ENCODE measurements around the gene MICA.

Gene MICA

DNA sequence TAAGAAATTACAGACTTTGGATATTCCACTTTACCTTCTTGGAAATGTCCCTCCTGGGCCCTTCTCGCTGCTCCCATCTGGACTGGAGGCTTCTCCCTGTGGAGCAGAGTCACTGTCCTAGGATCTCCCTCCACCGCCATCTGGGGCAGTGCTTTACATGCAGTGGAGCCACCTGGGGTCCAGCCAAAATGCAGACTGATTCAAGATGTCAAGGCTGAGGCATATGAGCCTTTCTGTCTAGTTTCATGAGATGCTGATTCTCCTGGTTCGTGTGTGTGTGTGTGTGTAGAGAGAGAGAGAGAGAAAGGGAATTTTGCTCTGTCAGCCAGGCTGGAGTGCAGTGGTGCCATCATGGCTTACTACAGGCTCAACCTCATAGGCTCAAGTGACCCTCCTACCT is 14.9 kb downstream of the MICA start:
- H3K4me3 ChIP-seq (replicated peaks; ENCODE audit: low read depth, low read length), result no peak overlapping the region
- DNase-seq (ENCODE audit: extremely low read depth, insufficient read length), result no peak
- no peaks in the 10 kb centered on the region for H3K27me3 ChIP-seq (replicated peaks; ENCODE audit: control insufficient read depth, insufficient read depth, low read length)
- peaks cover 11% of the 10 kb centered on the region for H3K36me3 ChIP-seq (ENCODE audit: control insufficient read depth, insufficient read depth, low read length)
- TF ChIP-seq, protein P1, sequence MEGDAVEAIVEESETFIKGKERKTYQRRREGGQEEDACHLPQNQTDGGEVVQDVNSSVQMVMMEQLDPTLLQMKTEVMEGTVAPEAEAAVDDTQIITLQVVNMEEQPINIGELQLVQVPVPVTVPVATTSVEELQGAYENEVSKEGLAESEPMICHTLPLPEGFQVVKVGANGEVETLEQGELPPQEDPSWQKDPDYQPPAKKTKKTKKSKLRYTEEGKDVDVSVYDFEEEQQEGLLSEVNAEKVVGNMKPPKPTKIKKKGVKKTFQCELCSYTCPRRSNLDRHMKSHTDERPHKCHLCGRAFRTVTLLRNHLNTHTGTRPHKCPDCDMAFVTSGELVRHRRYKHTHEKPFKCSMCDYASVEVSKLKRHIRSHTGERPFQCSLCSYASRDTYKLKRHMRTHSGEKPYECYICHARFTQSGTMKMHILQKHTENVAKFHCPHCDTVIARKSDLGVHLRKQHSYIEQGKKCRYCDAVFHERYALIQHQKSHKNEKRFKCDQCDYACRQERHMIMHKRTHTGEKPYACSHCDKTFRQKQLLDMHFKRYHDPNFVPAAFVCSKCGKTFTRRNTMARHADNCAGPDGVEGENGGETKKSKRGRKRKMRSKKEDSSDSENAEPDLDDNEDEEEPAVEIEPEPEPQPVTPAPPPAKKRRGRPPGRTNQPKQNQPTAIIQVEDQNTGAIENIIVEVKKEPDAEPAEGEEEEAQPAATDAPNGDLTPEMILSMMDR (IDR thresholded peaks at IDR 0.05; ENCODE audit: insufficient read depth, low read length, poor library complexity, severe bottlenecking), result no peak

DNA sequence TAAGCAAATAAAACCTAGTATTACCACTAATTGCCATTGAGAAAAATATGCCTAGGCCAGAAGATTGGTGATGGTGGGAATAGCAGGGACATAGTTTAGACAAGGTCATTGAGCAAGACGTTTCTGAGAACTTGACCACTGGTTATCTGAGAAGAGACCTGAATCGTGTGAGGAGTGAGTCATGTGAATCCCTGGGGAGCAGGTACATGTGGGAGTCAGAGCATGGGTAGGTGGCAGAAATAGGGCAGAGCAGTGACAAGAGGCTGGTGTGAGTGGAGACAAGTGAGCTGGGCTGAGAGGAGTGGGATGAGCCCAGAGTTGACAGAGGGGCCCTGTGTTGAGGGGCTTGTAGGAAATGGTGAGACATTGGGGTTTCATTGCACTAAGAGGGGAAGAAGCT is 16.4 kb downstream of the MICA start:
- TF ChIP-seq, protein P1 (IDR thresholded peaks at IDR 0.05; ENCODE audit: insufficient read depth, low read length, poor library complexity, severe bottlenecking), result no peak
- Histone ChIP-seq H3K36me3 (ENCODE audit: control insufficient read depth, insufficient read depth, low read length) (peaks cover 6% of the 10 kb centered on the region), H3K27me3 (replicated peaks; ENCODE audit: control insufficient read depth, insufficient read depth, low read length) (no peaks in the 10 kb centered on the region), H3K4me3 (replicated peaks; ENCODE audit: low read depth, low read length) (no peak overlapping the region)
- DNase-seq (ENCODE audit: extremely low read depth, insufficient read length), result no peak

DNA sequence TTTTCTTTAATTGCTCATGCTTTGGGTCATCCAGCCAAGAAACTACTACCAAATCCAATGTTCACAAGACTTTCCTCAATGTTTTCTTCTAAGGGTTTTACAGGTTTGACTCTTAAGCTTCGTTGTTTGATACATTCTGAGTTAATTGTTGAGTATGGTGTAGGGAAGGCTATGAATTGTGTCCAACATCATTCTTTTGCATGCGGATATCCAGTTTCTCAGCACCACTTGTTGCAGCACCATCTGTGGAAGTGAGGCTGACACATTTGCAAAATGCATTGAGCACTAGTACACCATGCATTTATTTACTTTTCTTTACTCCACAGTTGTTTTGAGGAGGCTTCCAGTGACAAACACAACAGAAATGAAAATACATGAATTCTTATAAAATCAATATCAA is 17.2 kb downstream of the MICA start:
- no peaks in the 10 kb centered on the region for H3K27me3 ChIP-seq (replicated peaks; ENCODE audit: control insufficient read depth, insufficient read depth, low read length)
- no peak for DNase-seq (ENCODE audit: extremely low read depth, insufficient read length)
- H3K4me3 ChIP-seq (replicated peaks; ENCODE audit: low read depth, low read length), result no peak overlapping the region
- peaks cover 4% of the 10 kb centered on the region for H3K36me3 ChIP-seq (ENCODE audit: control insufficient read depth, insufficient read depth, low read length)
- TF ChIP-seq, protein P1 (IDR thresholded peaks at IDR 0.05; ENCODE audit: insufficient read depth, low read length, poor library complexity, severe bottlenecking), result no peak

DNA sequence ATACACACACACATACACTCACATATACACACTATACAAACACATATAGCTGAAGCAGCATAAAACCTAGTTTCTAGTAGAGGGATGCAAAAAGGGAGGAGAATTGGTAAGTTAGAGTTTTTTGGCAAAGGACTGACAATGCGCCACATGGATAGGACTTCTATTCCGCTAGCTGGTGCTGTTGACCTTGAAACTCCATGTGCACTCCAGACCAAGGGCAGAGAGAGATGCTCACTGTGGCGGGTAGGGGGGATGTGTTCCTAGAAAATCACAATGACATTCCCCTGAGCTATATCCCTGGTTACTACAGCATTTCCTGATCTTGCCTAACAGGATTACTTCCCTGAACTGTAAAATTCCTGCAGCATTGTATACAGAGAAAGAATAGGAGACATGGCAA is 19.2 kb downstream of the MICA start:
- no peaks in the 10 kb centered on the region for H3K27me3 ChIP-seq (replicated peaks; ENCODE audit: control insufficient read depth, insufficient read depth, low read length)
- H3K36me3 ChIP-seq (ENCODE audit: control insufficient read depth, insufficient read depth, low read length), result no peaks in the 10 kb centered on the region
- H3K4me3 ChIP-seq (replicated peaks; ENCODE audit: low read depth, low read length), result no peak overlapping the region
- TF ChIP-seq, protein P1 (IDR thresholded peaks at IDR 0.05; ENCODE audit: insufficient read depth, low read length, poor library complexity, severe bottlenecking), result no peak
- DNase-seq (ENCODE audit: extremely low read depth, insufficient read length), result no peak

DNA sequence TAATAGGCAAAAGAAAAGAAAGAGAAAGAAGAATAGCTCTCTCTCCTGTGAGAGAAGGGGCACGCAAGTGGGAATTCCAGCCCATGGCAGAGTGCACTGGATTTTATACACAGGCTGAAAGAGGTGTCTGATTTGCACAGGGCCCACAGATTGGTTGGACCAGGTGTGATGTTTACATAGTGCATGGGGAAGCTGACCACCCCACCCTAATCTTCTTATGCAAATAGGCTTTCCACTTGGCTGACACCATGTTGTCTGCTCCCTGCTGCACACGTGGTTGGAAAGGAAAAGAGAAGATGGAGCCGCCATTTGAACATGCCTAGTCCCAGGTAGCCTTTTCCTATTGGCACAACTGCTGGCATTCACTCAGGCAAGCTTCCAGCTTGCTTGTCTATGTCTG is 20.2 kb downstream of the MICA start:
- no peaks in the 10 kb centered on the region for H3K27me3 ChIP-seq (replicated peaks; ENCODE audit: control insufficient read depth, insufficient read depth, low read length)
- no peak overlapping the region for H3K4me3 ChIP-seq (replicated peaks; ENCODE audit: low read depth, low read length)
- no peak for DNase-seq (ENCODE audit: extremely low read depth, insufficient read length)
- TF ChIP-seq, protein P1 (IDR thresholded peaks at IDR 0.05; ENCODE audit: insufficient read depth, low read length, poor library complexity, severe bottlenecking), result no peak
- no peaks in the 10 kb centered on the region for H3K36me3 ChIP-seq (ENCODE audit: control insufficient read depth, insufficient read depth, low read length)
